Neural cell (in vitro differentiated cells): Measurements from ENCODE around the gene FGGY. TPM values are rescaled to one million over a fixed set of nuclear protein-coding genes. Genes with fewer than 3 reads are reported as not detected.

ENCODE experiments used
- H2AFZ ChIP-seq: fragments of 200-600, 300-800 bp; sonication (generic), shearing (Covaris generic); 2 replicates; pipeline ENCODE4 v1.6.0; 2014; ENCODE audit warnings: low read depth, mild to moderate bottlenecking, antibody characterized with exemption, low read length, moderate library complexity
- H3F3A ChIP-seq: fragments of 200-600 bp; shearing (Covaris generic); 2 replicates; pipeline ENCODE4 v1.6.1; 2016; ENCODE audit warnings: mild to moderate bottlenecking, moderate library complexity, mixed read lengths, antibody characterized with exemption, low read length; ENCODE audit not compliant: insufficient read depth, poor library complexity, severe bottlenecking
- H3K27ac ChIP-seq: fragments of 200-600, 300-800 bp; sonication (generic), shearing (Covaris generic); 2 replicates; pipeline ENCODE4 v1.5.1; 2014; ENCODE audit warnings: mild to moderate bottlenecking, low read length, moderate library complexity
- H3K27me3 ChIP-seq: fragments of 300-800, 200-600 bp; sonication (generic), shearing (Covaris generic); 2 replicates; pipeline ENCODE4 v1.6.0; 2014; ENCODE audit warnings: mild to moderate bottlenecking, low read depth, low read length, moderate library complexity; ENCODE audit not compliant: insufficient read depth
- H3K36me3 ChIP-seq: fragments of 300-800, 200-600 bp; sonication (generic), shearing (Covaris generic); 2 replicates; pipeline ENCODE4 v1.5.1; 2014; ENCODE audit warnings: mild to moderate bottlenecking, antibody characterized with exemption, low read length, moderate library complexity; ENCODE audit not compliant: insufficient read depth
- H3K4me2 ChIP-seq: fragments of 300-800, 200-600 bp; sonication (generic), shearing (Covaris generic); 2 replicates; pipeline ENCODE4 v1.6.0; 2014; ENCODE audit warnings: mild to moderate bottlenecking, low read length
- H3K4me3 ChIP-seq: fragments of 300-800, 200-600 bp; sonication (generic), shearing (Covaris generic); 2 replicates; pipeline ENCODE4 v1.5.1; 2014; ENCODE audit warnings: mild to moderate bottlenecking, low read length, moderate library complexity
- H3K79me2 ChIP-seq: fragments of 200-600 bp; shearing (Covaris generic); replicated peaks from 2 replicates; pipeline ENCODE4 v1.6.0; 2014; ENCODE audit warnings: mild to moderate bottlenecking, low read length, moderate library complexity; ENCODE audit not compliant: insufficient read depth
- H3K9ac ChIP-seq: fragments of 300-800, 200-600 bp; sonication (generic), shearing (Covaris generic); 2 replicates; pipeline ENCODE4 v1.6.1; 2016; ENCODE audit warnings: mild to moderate bottlenecking, low read length, mixed read lengths
- H3K9me2 ChIP-seq: fragments of 200-600 bp; shearing (Covaris generic); 2 replicates; pipeline ENCODE4 v1.6.1; 2016; ENCODE audit warnings: mild to moderate bottlenecking, low read length, mixed read lengths; ENCODE audit not compliant: insufficient read depth
- H3K9me3 ChIP-seq: fragments of 200-600, 300-800 bp; sonication (generic), shearing (Covaris generic); 2 replicates; pipeline ENCODE4 v1.6.1; 2016; ENCODE audit warnings: mild to moderate bottlenecking, mixed run types, low read length, moderate library complexity, mixed read lengths
- H4K20me1 ChIP-seq: fragments of 200-600 bp; shearing (Covaris generic); 2 replicates; pipeline ENCODE4 v1.6.1; 2016; ENCODE audit warnings: mild to moderate bottlenecking, mixed run types; ENCODE audit not compliant: insufficient read depth
- CTCF ChIP-seq: fragments of 450-650 bp; IDR thresholded peaks from 2 replicates; pipeline ENCODE4 v1.5.1; 2014; ENCODE audit warnings: antibody characterized with exemption, mild to moderate bottlenecking, moderate library complexity; ENCODE audit not compliant: poor library complexity, severe bottlenecking
- EP300 ChIP-seq: fragments of 450-650 bp; conservative IDR thresholded peaks from 2 replicates; pipeline ENCODE4 v1.6.1; 2014; ENCODE audit warnings: antibody characterized with exemption, mild to moderate bottlenecking, moderate library complexity; ENCODE audit not compliant: poor library complexity, severe bottlenecking
- EZH2 ChIP-seq: fragments of 200-600, 300-800 bp; shearing (Covaris generic), sonication (generic); IDR thresholded peaks from 2 replicates; pipeline ENCODE4 v1.6.1; 2014; ENCODE audit warnings: antibody characterized with exemption, low read length, borderline replicate concordance, mild to moderate bottlenecking; ENCODE audit not compliant: insufficient read depth, poor library complexity, severe bottlenecking
- MXI1 ChIP-seq: fragments of 450-650 bp; conservative IDR thresholded peaks from 2 replicates; pipeline ENCODE4 v1.6.1; 2014; ENCODE audit warnings: antibody characterized with exemption, mild to moderate bottlenecking; ENCODE audit not compliant: poor library complexity, severe bottlenecking
- POLR2AphosphoS5 ChIP-seq: IDR thresholded peaks from 2 replicates; pipeline ENCODE4 v1.6.1; 2012
- RAD21 ChIP-seq: fragments of 450-650 bp; conservative IDR thresholded peaks from 2 replicates; pipeline ENCODE4 v1.6.1; 2014; ENCODE audit warnings: antibody characterized with exemption, mild to moderate bottlenecking, moderate library complexity
- REST ChIP-seq: IDR thresholded peaks from 2 replicates; pipeline ENCODE4 v1.6.1; 2012; ENCODE audit warnings: borderline replicate concordance
- SMC3 ChIP-seq: fragments of 450-650 bp; conservative IDR thresholded peaks from 2 replicates; pipeline ENCODE4 v1.6.1; 2014; ENCODE audit warnings: antibody characterized with exemption, mild to moderate bottlenecking, moderate library complexity; ENCODE audit not compliant: poor library complexity
- TAF1 ChIP-seq: IDR thresholded peaks from 2 replicates; pipeline ENCODE4 v1.6.1; 2012; ENCODE audit warnings: low read depth
- polyA plus RNA-seq: library from polyadenylated mRNA; depleted of rRNA; stranded (reverse); fragments of >200 nt; gene quantifications from 2 replicates; pipeline ENCODE4 v1.2.3, GENCODE V29; 2014

The FGGY gene
- polyA plus RNA-seq, 1 donor from 2014 or later = 7.4 TPM

GRCh38 chr1:59680044-59680443 is 383.1 kb downstream of the FGGY start:
- no peaks in the 10 kb centered on the region for H3K36me3 ChIP-seq
- TF ChIP-seq REST = no peak
- no peak for TF ChIP-seq SMC3
- TF ChIP-seq EP300 = no peak
- no peak for TF ChIP-seq CTCF
- no peak overlapping the region for H3K4me2 ChIP-seq
- no peaks in the 10 kb centered on the region for H3K79me2 ChIP-seq
- H3K9me3 ChIP-seq = no peaks in the 10 kb centered on the region
- no peaks in the 10 kb centered on the region for H3K9me2 ChIP-seq
- H4K20me1 ChIP-seq = no peaks in the 10 kb centered on the region
- H3K27me3 ChIP-seq = no peaks in the 10 kb centered on the region
- no peak overlapping the region for H3K4me3 ChIP-seq
- H3K9ac ChIP-seq = no peak overlapping the region
- peaks cover 7% of the 10 kb centered on the region for H3F3A ChIP-seq
- no peak overlapping the region for H2AFZ ChIP-seq
- H3K27ac ChIP-seq = no peak overlapping the region

GRCh38 chr1:59682396-59683080 is 385.6 kb downstream of the FGGY start:
- Histone ChIP-seq H3K27ac (no peak overlapping the region), H4K20me1 (no peaks in the 10 kb centered on the region), H3K9me2 (no peaks in the 10 kb centered on the region), H3K79me2 (no peaks in the 10 kb centered on the region), H3K27me3 (no peaks in the 10 kb centered on the region), H3K4me2 (no peak overlapping the region), H3K4me3 (no peak overlapping the region), H3F3A (peaks cover 7% of the 10 kb centered on the region), H2AFZ (no peak overlapping the region), H3K9me3 (no peaks in the 10 kb centered on the region), H3K9ac (no peak overlapping the region), H3K36me3 (no peaks in the 10 kb centered on the region)
- no peak for TF ChIP-seq POLR2AphosphoS5
- no peak for TF ChIP-seq RAD21
- TF ChIP-seq TAF1 = no peak

DNA sequence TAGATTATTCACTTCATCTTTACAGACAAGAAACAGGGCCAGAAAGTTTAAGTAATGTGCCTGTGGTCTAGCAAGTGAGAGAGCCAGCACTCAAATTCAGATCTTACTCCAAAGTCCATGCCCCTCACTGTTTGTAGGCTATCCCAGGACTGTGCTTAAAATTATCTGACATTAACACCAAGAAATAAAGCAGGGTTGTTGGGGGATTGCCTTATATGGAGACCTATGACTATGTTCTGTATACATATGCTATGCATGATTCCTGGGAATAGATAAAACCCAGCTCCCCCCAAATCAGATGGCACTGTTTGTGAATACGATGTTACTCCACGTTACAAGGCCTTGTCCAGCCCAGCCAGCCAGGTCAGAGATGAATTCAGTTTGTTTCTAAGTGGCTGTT is 386.3 kb downstream of the FGGY start:
- peaks cover 5% of the 10 kb centered on the region for H3F3A ChIP-seq
- TF ChIP-seq MXI1 = no peak
- TF ChIP-seq TAF1 = no peak
- TF ChIP-seq EZH2 = no peak
- no peak for TF ChIP-seq REST
- no peak for TF ChIP-seq POLR2AphosphoS5
- no peak for TF ChIP-seq EP300
- TF ChIP-seq CTCF = no peak
- no peak overlapping the region for H3K9ac ChIP-seq
- no peak overlapping the region for H3K4me2 ChIP-seq
- no peak overlapping the region for H3K4me3 ChIP-seq
- no peaks in the 10 kb centered on the region for H4K20me1 ChIP-seq
- no peaks in the 10 kb centered on the region for H3K79me2 ChIP-seq
- no peaks in the 10 kb centered on the region for H3K27me3 ChIP-seq
- no peaks in the 10 kb centered on the region for H3K36me3 ChIP-seq
- no peak overlapping the region for H3K27ac ChIP-seq
- H3K9me2 ChIP-seq = no peaks in the 10 kb centered on the region
- no peak overlapping the region for H2AFZ ChIP-seq
- H3K9me3 ChIP-seq = no peaks in the 10 kb centered on the region
